GM23338 (cell line): ENCODE results near the gene MINDY4.

Experiments used
- CTCF ChIP-seq, 2 experiments: fragments of 200-600 bp in 1 of 2; sonication (generic) in 1 of 2; conservative IDR thresholded peaks; 2 replicates each; pipeline versions ENCODE4 v1.5.1 to v1.6.1; 2016 to 2017; ENCODE audit warnings: antibody characterized with exemption in 2 of 2, low read depth in 2 of 2, mild to moderate bottlenecking in 2 of 2, moderate library complexity in 1 of 2
- EZH2phosphoT487 ChIP-seq: fragments of 200-600 bp; sonication (generic); IDR thresholded peaks from one replicate; pipeline ENCODE4 v1.8.1; 2018; ENCODE audit warnings: antibody characterized with exemption; ENCODE audit not compliant: unreplicated experiment

GRCh38 chr7:30929686-30930085, 158.5 kb downstream of the MINDY4 start:
- TF ChIP-seq CTCF (conservative IDR thresholded peaks at IDR 0.05; ENCODE audit: low read depth in 2 of 2): no peak
- TF ChIP-seq EZH2phosphoT487: no peak
